Measurements from ENCODE around the gene MDGA2. TPM values are rescaled to one million over a fixed set of nuclear protein-coding genes. Genes with fewer than 3 reads are reported as not detected.

MDGA2 gene
- polyA plus RNA-seq, 1 experiment = not detected

- no peak overlapping the region for H3K27ac ChIP-seq (ENCODE audit: low read depth, low read length)
- H3K4me3 ChIP-seq (ENCODE audit: low read depth, low read length) = no peak overlapping the region
- no peak for TF ChIP-seq CTCF (IDR thresholded peaks at IDR 0.05; ENCODE audit: low read depth, low read length)
- ChIA-PET POLR2A (no interaction called here), CTCF (no interaction called here)
- no peaks in the 10 kb centered on the region for H3K27me3 ChIP-seq (ENCODE audit: control insufficient read depth, insufficient read depth, low read length)
- H3K9me3 ChIP-seq (ENCODE audit: control insufficient read depth, insufficient read depth, low read length) = peaks cover 3% of the 10 kb centered on the region
- DNase-seq (ENCODE audit: low read depth, low spot score) = no peak
These were observed 125.5 kb downstream of the MDGA2 start for GRCh38 chr14:47549886-47550285.

GRCh38 chr14:47543459-47543858 is 131.9 kb downstream of the MDGA2 start:
- CTCF ChIA-PET = no interaction called here
- no peak for TF ChIP-seq CTCF (IDR thresholded peaks at IDR 0.05; ENCODE audit: low read depth, low read length)
- no peaks in the 10 kb centered on the region for H3K27me3 ChIP-seq (ENCODE audit: control insufficient read depth, insufficient read depth, low read length)
- H3K27ac ChIP-seq (ENCODE audit: low read depth, low read length) = no peak overlapping the region
- H3K4me3 ChIP-seq (ENCODE audit: low read depth, low read length) = no peak overlapping the region
- no peak for DNase-seq (ENCODE audit: low read depth, low spot score)
- peaks cover 15% of the 10 kb centered on the region for H3K9me3 ChIP-seq (ENCODE audit: control insufficient read depth, insufficient read depth, low read length)
- POLR2A ChIA-PET = no interaction called here

- peaks cover 15% of the 10 kb centered on the region for H3K9me3 ChIP-seq (ENCODE audit: control insufficient read depth, insufficient read depth, low read length)
- no peaks in the 10 kb centered on the region for H3K27me3 ChIP-seq (ENCODE audit: control insufficient read depth, insufficient read depth, low read length)
- TF ChIP-seq CTCF (IDR thresholded peaks at IDR 0.05; ENCODE audit: low read depth, low read length) = no peak
- no peak overlapping the region for H3K4me3 ChIP-seq (ENCODE audit: low read depth, low read length)
- ChIA-PET CTCF (no interaction called here), POLR2A (no interaction called here)
- no peak overlapping the region for H3K27ac ChIP-seq (ENCODE audit: low read depth, low read length)
- no peak for DNase-seq (ENCODE audit: low read depth, low spot score)
These were observed 133.7 kb downstream of the MDGA2 start for GRCh38 chr14:47541662-47542061.

GRCh38 chr14:47539031-47539461 is 136.4 kb downstream of the MDGA2 start:
- peaks cover 15% of the 10 kb centered on the region for H3K9me3 ChIP-seq (ENCODE audit: control insufficient read depth, insufficient read depth, low read length)
- no peaks in the 10 kb centered on the region for H3K27me3 ChIP-seq (ENCODE audit: control insufficient read depth, insufficient read depth, low read length)
- ChIA-PET POLR2A (no interaction called here), CTCF (no interaction called here)
- no peak for DNase-seq (ENCODE audit: low read depth, low spot score)
- no peak overlapping the region for H3K4me3 ChIP-seq (ENCODE audit: low read depth, low read length)
- no peak overlapping the region for H3K27ac ChIP-seq (ENCODE audit: low read depth, low read length)
- TF ChIP-seq CTCF (IDR thresholded peaks at IDR 0.05; ENCODE audit: low read depth, low read length) = no peak

GRCh38 chr14:47536341-47536740 is 139.1 kb downstream of the MDGA2 start:
- Histone ChIP-seq H3K4me3 (ENCODE audit: low read depth, low read length) (no peak overlapping the region), H3K27me3 (ENCODE audit: control insufficient read depth, insufficient read depth, low read length) (no peaks in the 10 kb centered on the region), H3K27ac (ENCODE audit: low read depth, low read length) (no peak overlapping the region), H3K9me3 (ENCODE audit: control insufficient read depth, insufficient read depth, low read length) (peaks cover 12% of the 10 kb centered on the region)
- no peak for TF ChIP-seq CTCF (IDR thresholded peaks at IDR 0.05; ENCODE audit: low read depth, low read length)
- no peak for DNase-seq (ENCODE audit: low read depth, low spot score)
- CTCF ChIA-PET = no interaction called here
- POLR2A ChIA-PET = no interaction called here

Measured in AG04450 (cell line).